HG02970 (cell line): ENCODE data around the gene ABCA7.
A peak's percentile ranks its signal among the peaks of the same experiment; 100 is the strongest.

Experiments
- ATAC-seq: cut with Tn5 transposase; IDR thresholded peaks from one replicate; pipeline ENCODE4 v1.9.1; 2021; ENCODE audit warnings: mild to moderate bottlenecking, moderate library complexity, moderate number of reproducible peaks; ENCODE audit not compliant: unreplicated experiment, low FRiP score

ABCA7 gene, protein sequence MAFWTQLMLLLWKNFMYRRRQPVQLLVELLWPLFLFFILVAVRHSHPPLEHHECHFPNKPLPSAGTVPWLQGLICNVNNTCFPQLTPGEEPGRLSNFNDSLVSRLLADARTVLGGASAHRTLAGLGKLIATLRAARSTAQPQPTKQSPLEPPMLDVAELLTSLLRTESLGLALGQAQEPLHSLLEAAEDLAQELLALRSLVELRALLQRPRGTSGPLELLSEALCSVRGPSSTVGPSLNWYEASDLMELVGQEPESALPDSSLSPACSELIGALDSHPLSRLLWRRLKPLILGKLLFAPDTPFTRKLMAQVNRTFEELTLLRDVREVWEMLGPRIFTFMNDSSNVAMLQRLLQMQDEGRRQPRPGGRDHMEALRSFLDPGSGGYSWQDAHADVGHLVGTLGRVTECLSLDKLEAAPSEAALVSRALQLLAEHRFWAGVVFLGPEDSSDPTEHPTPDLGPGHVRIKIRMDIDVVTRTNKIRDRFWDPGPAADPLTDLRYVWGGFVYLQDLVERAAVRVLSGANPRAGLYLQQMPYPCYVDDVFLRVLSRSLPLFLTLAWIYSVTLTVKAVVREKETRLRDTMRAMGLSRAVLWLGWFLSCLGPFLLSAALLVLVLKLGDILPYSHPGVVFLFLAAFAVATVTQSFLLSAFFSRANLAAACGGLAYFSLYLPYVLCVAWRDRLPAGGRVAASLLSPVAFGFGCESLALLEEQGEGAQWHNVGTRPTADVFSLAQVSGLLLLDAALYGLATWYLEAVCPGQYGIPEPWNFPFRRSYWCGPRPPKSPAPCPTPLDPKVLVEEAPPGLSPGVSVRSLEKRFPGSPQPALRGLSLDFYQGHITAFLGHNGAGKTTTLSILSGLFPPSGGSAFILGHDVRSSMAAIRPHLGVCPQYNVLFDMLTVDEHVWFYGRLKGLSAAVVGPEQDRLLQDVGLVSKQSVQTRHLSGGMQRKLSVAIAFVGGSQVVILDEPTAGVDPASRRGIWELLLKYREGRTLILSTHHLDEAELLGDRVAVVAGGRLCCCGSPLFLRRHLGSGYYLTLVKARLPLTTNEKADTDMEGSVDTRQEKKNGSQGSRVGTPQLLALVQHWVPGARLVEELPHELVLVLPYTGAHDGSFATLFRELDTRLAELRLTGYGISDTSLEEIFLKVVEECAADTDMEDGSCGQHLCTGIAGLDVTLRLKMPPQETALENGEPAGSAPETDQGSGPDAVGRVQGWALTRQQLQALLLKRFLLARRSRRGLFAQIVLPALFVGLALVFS (N-terminal part only)

DNA sequence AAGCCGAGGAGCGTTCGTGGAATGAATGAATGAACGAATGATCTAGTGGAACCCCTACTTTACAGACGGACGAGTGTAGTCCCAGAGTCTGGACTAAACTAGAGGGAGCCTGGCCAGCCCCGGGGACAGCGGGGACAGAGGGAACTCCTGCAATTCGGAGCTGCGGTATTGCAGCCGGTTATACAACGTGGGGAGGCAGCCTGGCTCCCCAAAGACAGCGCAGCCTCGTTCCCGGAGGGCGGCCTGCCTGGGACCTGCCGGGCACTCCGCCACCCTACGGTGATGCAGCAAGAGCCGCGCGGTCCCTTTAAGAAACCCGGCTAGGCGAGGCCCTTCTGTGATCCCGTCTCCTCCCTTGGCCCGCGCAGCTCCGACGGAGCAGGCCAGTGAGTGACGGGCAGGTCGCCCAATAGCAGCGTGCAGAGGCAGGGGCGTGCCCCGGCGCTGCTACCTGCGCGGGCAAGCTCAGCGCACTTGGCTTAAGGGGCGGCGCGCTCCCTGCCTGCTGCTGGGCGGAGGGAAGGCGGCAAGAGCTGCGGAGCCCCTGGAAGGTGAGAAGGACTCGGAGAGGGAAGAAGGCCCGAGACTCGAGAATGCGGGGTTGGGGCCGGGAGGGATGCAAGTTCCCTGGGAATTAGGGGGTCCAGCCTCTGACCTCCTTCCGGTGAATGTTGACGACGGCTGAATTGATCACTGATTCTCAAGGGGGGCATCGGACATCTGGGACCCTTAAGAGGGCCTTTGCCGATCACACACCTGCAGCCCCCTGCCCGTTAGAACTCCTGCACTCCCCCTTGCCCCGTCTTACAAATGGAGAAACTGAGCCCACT is at the start of gene ABCA7:
TSS of gene ABCA7 (plus strand) at position 462 of the 830 bp plus-strand sequence. CDS start 1,255 bp downstream, outside the sequence.
- peak; percentile 75 for ATAC-seq

DNA sequence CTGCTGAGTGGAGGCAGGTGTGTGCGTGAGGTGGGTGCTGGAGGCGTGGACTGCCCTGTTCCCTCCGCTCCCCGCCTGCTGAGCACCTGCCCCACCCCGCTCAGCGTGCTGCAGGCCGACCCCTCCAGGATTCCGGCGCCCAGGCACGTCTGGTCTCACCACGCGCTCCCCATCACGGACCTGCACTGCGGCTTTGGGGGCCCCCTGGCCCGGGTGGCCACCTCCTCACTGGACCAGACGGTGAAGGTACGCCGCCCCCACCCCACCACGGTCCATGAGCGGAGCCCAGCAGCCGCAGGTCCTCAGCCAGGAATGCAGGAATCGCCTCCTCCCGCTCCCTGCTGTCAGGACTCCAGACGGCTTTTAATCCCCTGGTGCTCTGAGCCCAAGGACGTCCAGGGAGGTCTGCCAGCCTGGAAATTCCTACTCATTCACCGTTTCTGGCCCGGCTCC is 49.8 kb upstream of the ABCA7 start:
- ATAC-seq = no peak

DNA sequence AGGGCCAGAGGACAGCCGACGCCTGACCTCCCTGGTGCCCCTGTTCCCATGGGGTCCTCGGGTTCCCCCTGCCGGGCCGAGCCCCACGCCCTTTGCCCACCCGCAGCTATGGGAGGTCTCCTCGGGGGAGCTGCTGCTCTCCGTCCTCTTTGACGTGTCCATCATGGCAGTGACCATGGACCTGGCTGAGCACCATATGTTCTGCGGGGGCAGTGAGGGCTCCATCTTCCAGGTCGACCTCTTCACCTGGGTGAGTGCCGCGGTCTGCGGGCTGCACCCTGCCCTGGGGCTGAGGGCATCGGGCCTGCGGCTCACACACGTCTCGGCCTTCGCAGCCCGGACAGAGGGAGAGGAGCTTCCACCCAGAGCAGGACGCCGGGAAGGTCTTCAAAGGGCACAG is 49.2 kb upstream of the ABCA7 start:
- no peak for ATAC-seq

DNA sequence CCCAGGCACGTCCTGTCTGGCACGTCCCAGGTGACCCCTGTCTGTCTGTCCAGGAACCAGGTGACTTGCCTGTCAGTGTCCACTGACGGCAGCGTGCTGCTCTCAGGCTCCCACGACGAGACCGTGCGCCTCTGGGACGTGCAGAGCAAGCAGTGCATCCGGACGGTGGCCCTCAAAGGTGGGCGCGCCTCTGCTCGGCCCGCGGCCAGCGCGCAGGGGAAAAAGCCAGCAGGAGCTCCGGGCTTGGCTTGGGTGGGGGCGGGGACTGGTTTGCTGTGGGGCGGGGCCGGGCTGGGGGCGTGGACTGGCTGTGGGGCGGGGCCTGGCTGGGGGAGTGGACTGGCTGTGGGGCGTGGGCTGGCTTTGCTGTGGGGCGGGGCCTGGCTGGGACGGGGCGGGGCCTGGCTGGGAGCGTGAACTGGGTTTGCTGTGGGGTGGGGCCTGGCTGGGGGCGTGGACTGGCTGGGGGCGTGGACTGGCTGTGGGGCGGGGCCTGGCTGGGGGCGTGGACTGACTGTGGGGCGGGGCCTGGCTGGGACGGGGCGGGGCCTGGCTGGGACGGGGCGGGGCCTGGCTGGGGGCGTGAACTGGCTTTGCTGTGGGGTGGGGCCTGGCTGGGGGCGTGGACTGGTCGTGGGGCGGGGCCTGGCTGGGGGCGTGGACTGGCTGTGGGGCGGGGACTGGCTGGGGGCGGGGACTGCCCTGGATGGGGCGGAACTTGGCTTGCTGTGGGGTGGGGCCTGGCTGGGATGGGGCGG is 48.6 kb upstream of the ABCA7 start:
- no peak for ATAC-seq

DNA sequence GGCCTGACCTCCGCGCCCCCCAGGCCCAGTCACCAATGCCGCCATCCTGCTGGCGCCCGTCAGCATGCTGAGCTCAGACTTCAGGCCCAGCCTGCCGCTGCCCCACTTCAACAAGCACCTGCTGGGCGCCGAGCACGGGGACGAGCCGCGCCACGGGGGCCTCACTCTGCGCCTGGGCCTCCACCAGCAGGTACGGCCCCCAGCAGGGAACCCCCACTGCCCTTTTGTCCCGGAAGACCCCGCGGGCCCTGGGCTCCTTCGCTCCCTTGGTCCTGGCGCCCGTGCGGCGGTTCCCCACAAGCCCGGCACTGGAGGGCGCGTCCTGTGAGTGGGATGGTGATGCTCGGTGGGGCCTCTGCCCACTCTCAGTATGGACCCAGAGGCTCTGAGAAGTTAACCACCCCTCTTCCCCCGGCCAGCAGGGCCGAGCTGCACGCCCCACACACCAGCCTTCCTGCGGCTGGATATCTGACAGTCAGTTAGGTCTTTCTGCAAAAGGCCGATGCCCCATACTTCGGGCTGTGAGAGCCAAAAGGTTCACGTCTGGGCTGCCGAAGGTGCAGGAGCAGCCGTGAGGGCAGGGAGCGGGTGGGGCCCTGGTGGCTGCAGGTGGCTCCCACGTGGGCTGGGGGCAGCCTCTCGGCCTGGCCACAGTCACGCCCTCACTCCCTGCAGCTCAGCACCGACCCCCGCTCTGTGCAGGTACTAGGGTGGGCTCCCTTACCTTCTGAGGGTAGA is 47.8 kb upstream of the ABCA7 start:
- no peak for ATAC-seq

DNA sequence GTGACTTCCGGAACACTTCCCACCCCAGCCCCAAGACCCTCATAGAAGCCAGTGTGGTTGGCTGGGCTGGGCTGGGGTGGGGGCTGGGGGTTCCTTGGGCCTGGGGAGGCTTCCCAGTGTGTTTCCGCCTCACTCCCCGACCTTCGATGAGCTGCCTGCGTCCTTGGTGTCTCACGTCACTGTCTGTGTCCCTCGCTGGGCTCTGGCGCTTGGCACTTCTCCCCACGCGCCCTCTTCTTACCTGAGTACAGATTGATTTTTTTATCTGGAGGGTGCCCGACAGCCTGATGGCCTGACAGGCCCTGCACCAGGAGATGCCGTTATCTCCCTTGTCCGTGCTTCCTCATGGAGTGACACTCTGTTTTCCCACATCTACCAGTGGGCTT is 47.2 kb upstream of the ABCA7 start:
- no peak for ATAC-seq

DNA sequence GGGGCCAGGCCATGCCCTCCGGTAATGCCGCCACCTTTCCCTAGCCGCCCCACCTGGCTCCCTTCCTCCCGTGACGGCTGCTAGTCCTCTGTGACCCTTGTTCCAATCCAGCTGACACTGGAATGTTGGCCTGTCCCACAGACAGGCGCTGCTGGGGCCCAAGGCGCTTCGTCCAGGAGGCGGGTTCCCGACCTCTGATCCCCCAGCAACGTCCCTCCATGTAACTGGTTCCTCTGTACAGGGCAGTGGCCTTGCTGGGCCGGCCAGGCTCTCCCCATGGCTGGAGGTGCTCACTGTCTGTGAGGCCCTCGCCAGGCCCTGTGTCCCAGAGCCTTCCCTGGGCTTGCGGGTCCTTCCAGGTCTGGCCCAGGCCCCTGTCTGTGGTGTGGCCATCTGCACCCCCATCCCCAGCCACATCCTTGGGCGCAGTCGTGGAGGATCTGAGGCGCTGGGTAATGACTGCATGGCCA is 46.5 kb upstream of the ABCA7 start:
- no peak for ATAC-seq

DNA sequence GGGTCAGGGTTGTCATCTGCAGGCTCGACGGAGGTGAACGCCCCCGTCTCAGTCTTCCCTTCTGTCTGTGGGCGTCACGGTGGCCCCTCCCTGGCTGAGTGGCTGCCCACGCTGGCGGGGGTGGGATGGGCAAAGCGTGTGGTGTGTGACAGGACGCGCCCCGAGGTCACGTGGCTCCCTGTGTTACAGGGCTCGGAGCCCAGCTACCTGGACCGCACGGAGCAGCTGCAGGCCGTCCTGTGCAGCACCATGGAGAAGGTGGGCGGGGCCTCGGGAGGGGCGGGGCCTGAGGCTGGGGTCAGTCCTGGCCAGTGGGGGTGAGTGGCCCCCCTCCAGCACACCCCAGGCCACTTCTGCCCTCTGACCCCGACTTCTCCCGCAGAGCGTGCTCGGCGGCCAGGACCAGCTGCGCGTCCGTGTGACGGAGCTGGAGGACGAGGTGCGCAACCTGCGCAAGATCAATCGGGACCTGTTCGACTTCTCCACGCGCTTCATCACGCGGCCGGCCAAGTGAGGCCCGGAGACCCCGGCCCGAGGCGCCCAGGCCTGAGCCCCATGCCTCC is 46.0 kb upstream of the ABCA7 start:
- no peak for ATAC-seq

DNA sequence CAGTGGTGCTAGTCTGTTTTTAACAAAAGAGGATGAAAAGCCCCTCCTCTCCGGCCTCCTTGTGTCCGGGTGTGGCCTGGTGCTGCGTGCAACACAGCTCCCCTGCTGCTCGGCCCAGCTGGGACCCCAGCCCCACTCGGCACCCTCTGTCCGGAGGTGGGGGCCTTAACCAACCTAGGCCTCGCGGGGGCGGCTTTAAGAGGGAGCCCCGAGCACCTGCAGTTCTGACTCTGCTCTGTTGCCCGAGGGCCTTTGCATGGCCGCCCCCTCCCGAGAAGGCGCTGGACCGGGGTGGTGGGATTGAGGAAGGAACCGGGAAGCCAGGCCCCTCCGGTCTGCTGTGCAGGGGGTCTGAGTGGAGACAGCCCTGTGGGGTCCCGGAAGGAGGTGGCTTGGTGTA is 45.4 kb upstream of the ABCA7 start:
- ATAC-seq = no peak

DNA sequence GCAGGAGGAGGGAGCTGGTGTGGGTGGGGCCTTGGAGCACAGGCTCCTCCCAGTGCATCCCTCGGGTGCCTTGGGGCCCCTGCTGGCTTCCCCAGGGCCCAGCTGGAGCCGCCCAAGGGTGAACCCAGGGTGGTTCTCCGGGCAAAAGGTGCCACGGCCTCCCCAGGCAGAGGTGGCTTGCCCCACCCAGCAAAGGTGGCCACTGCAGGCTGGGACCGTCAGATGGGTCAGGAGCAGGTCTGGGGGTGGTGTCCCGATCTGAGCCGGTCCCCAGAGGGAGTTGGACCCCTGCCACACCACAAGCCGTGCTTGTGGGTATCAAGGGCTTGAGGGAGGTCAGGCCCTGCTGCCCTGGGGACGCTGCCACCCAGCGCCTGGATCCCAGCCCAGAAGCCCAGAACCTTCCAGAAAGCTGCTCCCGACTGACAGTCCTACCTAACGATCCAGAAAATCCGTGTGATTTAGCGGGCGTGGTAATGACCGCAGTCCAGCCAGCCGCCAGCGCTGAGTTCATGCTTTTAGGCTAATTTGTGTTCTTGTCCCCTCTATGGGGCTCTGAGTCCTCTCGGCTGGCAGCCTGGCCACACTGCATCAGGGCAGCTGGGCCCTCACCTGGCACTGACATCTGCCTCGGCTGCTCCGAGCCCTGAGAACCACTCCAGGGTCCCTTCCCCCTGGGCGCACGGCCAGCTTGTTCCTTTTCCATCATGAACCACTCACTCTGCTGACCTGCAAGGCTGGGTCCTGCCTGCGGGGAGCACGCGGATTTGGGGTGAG is 44.7 kb upstream of the ABCA7 start:
- ATAC-seq = no peak

DNA sequence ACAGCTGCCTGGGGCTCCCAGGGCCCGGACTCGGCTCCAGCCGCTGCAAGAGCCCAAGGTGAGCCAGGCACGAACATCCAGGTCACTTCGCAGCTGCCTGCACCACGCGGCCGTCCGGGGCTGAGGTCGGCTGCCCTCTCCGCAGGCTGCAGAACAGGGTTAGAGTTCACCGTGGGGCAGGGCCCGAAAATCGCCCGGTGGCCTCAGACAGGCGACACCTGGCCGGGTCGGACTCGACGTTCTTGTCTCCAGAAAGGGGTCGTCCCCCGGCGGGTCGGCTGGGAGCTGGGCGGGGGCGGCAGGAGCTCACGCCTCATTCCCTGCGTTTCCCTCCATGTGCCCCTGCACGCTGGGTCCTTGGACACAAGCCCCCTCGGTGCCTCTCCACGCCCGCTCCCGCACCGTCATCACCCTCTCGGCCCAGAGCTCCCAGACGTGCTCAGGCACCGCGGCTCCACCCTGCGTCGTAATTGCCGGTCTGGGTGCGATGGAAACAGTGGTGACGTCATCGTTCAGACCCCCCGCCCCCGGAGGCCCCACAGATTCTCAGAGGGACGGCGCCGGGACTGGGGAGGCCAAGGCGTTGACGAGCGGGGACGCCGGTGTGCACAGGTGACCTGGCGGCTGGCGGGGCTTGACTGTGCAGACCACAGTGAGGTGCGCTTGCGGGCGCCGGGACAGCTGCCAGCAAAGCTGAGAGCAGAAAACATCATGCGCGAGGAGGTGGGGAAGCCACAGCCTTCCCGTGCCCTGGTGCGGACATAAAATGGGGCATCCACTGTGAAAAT is 43.7 kb upstream of the ABCA7 start:
- ATAC-seq = no peak

DNA sequence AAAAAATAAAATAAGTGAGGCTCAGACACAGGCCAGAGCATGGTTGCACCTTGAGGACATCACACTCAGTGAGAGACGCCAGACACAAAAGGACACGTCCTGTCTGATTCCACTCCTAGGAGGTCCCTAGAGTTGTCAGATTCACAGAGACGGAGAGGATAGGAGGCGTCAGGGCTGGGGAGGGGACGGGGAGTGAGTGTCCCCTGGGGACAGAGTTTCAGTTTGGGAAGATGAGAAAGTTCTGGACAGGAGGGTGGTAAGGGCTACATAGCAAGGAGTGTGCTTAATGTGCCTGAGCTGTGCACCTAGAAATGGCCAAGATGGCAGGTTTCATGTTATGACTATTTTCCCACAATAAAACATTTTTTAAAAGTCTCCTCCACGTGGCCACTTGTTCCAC is 41.8 kb upstream of the ABCA7 start:
- ATAC-seq = no peak

DNA sequence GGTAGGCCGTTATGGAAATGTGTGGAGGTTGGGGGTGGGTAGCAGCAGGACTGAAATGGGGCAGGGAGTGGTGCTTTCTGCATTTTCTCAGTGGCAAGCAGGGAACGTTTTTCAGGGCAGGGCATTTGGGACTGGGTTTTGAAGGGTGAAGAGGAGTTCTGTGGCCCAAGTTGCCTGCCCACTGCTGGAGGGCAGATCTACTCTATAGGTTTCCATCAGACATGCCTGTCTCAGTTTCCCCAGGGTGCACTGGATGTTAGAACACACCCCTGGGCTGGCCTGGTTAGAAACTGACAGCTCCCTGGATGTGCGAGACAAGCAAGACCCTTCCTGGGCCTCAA is 40.6 kb upstream of the ABCA7 start:
- no peak for ATAC-seq

DNA sequence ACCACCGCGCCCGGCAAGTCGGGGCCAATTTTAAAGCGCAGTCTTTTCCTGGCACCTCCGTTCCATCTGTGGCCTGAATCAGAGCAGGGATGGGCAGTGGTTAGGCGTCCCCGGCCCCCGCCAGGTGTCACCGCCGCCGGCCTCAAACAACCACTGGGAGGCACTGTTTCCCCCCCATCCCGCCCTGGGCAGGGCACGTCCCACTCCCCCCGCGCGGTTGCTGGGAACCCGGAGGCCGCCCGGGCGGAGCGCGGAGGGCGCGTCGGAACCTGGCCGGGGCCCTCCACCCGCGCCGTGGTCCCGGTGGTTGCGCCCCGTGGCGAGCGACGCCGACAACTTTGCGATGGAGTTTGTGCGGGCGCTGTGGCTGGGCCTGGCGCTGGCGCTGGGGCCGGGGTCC is 39.8 kb upstream of the ABCA7 start, which contains the start of gene GRIN3B:
TSS of gene GRIN3B (plus strand) at position 325 of the 400 bp plus-strand sequence. CDS start at position 344, 19 bp downstream.
- no peak for ATAC-seq

DNA sequence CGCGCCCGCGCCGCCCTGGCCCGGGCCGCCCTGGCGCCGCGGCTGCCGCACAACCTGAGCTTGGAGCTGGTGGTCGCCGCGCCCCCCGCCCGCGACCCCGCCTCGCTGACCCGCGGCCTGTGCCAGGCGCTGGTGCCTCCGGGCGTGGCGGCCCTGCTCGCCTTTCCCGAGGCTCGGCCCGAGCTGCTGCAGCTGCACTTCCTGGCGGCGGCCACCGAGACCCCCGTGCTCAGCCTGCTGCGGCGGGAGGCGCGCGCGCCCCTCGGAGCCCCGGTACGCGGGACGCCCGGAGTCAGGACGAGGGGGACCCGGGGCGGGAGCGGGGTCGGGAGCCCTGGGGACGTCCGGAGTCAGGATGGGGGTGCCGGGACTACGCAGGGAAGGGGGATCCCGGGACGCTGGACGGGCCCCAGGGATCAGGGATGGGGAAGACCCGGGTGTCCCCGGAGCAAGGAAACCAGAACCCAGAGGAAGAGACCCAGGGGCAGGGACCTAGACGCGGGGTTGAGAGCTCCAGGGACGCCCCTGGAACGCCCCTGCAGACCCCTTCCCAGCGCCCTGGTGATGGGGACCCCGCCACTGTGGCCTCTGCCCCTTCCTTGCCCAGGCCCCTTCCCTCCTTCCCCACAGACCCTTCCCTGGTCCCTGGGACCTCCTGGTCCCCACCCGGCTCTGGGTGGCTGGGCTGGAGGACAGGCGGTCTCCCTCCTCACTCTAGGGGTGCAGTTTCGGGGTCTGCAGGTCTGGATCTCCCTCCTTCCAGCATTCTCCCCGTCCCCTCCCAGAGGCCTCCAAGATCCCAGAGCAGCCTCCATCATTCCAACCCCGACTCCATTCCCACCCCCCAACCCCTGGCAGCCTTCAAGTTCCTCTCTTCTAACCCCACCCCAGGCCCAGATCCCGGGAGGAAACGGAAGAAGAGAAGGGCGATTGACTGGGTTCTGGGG is 39.0 kb upstream of the ABCA7 start:
- no peak for ATAC-seq
